Eye (tissue), 1 donor: ENCODE results near the gene TREML4.
"Not testable (repeated sequence)": the region's sequence is repeated elsewhere in the genome, so short reads cannot be mapped to it uniquely, and the experiment has no call there.

Source experiments
- DNase-seq: peaks from one replicate; pipeline ENCODE4 v3.0.0-alpha.2; 2015

Gene TREML4

GRCh38 chr6:41228096-41228495, at the start of gene TREML4:
Gene TREML4 (plus strand): TSS chr6:41228349. CDS start chr6:41228428, 79 bp downstream.
- DNase-seq = no peak

- DNase-seq = no peak
Observed at GRCh38 chr6:41179163-41179562, 49.0 kb upstream of the TREML4 start.

- DNase-seq = no peak
Observed at GRCh38 chr6:41181566-41181965, 46.6 kb upstream of the TREML4 start.

GRCh38 chr6:41182069-41183034, 45.8 kb upstream of the TREML4 start:
- peak; percentile 25 for DNase-seq

GRCh38 chr6:41184761-41185160, 43.4 kb upstream of the TREML4 start:
- DNase-seq = no peak

- no peak for DNase-seq
Observed at GRCh38 chr6:41186031-41186562, 42.1 kb upstream of the TREML4 start.

GRCh38 chr6:41187924-41188886, 39.9 kb upstream of the TREML4 start:
- no peak for DNase-seq

GRCh38 chr6:41189046-41189445, 39.1 kb upstream of the TREML4 start:
- DNase-seq = not testable (repeated sequence)

- DNase-seq = no peak
Observed at GRCh38 chr6:41189967-41190366, 38.2 kb upstream of the TREML4 start.

GRCh38 chr6:41190791-41191190, 37.4 kb upstream of the TREML4 start:
- DNase-seq = no peak

GRCh38 chr6:41191569-41191968, 36.6 kb upstream of the TREML4 start:
- DNase-seq = peak; percentile 34

- peak; percentile 9 for DNase-seq
Observed at GRCh38 chr6:41193171-41193734, 34.9 kb upstream of the TREML4 start.

- DNase-seq = no peak
Observed at GRCh38 chr6:41193884-41194283, 34.3 kb upstream of the TREML4 start.

GRCh38 chr6:41194386-41194785, 33.8 kb upstream of the TREML4 start:
- DNase-seq = no peak

- DNase-seq = no peak
Observed at GRCh38 chr6:41197234-41197633, 30.9 kb upstream of the TREML4 start.

- DNase-seq = no peak
Observed at GRCh38 chr6:41199552-41200246, 28.4 kb upstream of the TREML4 start.

GRCh38 chr6:41200296-41200900, 27.8 kb upstream of the TREML4 start:
- peak; percentile 19 for DNase-seq

- DNase-seq = no peak
Observed at GRCh38 chr6:41200901-41201763, 27.0 kb upstream of the TREML4 start, which contains the start of gene TREML2. Gene TREML2 (minus strand): TSS chr6:41201149. CDS start chr6:41201008, 141 bp downstream.

GRCh38 chr6:41201764-41202173, 26.4 kb upstream of the TREML4 start:
- DNase-seq = no peak

GRCh38 chr6:41204156-41204555, 24.0 kb upstream of the TREML4 start:
- no peak for DNase-seq
